HepG2 (cell line): ENCODE measurements around the gene RNF8. TPM values are rescaled to one million over a fixed set of nuclear protein-coding genes. Genes with fewer than 3 reads are reported as not detected.

ENCODE experiments used
- ARID4A ChIP-seq: sonication (generic); formaldehyde crosslinking; IDR thresholded peaks from 2 replicates; pipeline ENCODE4 v1.5.0; 2020; ENCODE audit warnings: mild to moderate bottlenecking, missing genetic modification reagents, borderline replicate concordance
- ASH2L ChIP-seq: fragments of 300-600, 200-600 bp; sonication (generic); IDR thresholded peaks from 2 replicates; pipeline ENCODE4 v1.7.0; 2017; ENCODE audit warnings: low read depth, mild to moderate bottlenecking, moderate library complexity, mixed read lengths, low read length; ENCODE audit not compliant: insufficient read length
- CREM ChIP-seq, 2 experiments: sonication (generic) in 1 of 2; formaldehyde crosslinking in 1 of 2; IDR thresholded peaks; 2 replicates each; pipeline versions ENCODE4 v1.4.0 to v1.6.1; 2016 to 2020; ENCODE audit warnings: antibody characterized with exemption in 1 of 2, mild to moderate bottlenecking in 1 of 2, missing genetic modification reagents in 1 of 2
- HCFC1 ChIP-seq: fragments of 150-350 bp; IDR thresholded peaks from 2 replicates; pipeline ENCODE4 v1.6.1; 2014; ENCODE audit warnings: low read depth, low read length
- KLF6 ChIP-seq: IDR thresholded peaks from 2 replicates; pipeline ENCODE4 v1.8.0; 2016; ENCODE audit warnings: missing biosample characterization, missing genetic modification reagents
- MLX ChIP-seq: IDR thresholded peaks from 2 replicates; pipeline ENCODE4 v1.6.1; 2016
- RBM39 ChIP-seq: fragments of 200-400 bp; formaldehyde crosslinking; IDR thresholded peaks from one replicate; pipeline ENCODE4 v1.6.1; 2018; ENCODE audit warnings: antibody characterized with exemption, mild to moderate bottlenecking, low read depth, low read length; ENCODE audit not compliant: poor library complexity, severe bottlenecking
- REPIN1 ChIP-seq: sonication (generic); formaldehyde crosslinking; IDR thresholded peaks from 2 replicates; pipeline ENCODE4 v1.8.0; 2022; ENCODE audit warnings: missing genetic modification reagents, low read depth, mild to moderate bottlenecking, borderline replicate concordance
- SNAPC2 ChIP-seq: sonication (generic); formaldehyde crosslinking; IDR thresholded peaks from 2 replicates; pipeline ENCODE4 v1.8.1; 2022; ENCODE audit warnings: mild to moderate bottlenecking, missing genetic modification reagents
- TFE3 ChIP-seq: IDR thresholded peaks from 2 replicates; pipeline ENCODE4 v1.6.1; 2016
- UBTF ChIP-seq: sonication (generic); formaldehyde crosslinking; IDR thresholded peaks from 2 replicates; pipeline ENCODE4 v1.4.0; 2020; ENCODE audit warnings: mild to moderate bottlenecking, missing genetic modification reagents
- ZBTB7B ChIP-seq: sonication (generic); formaldehyde crosslinking; IDR thresholded peaks from 2 replicates; pipeline ENCODE4 v1.4.0; 2020; ENCODE audit warnings: missing genetic modification reagents
- ZGPAT ChIP-seq: IDR thresholded peaks from 2 replicates; pipeline ENCODE4 v1.6.1; 2016; ENCODE audit warnings: mild to moderate bottlenecking
- ZNF124 ChIP-seq: sonication (generic); formaldehyde crosslinking; IDR thresholded peaks from 2 replicates; pipeline ENCODE4 v1.4.0; 2020; ENCODE audit warnings: missing genetic modification reagents
- ZNF296 ChIP-seq: sonication (generic); formaldehyde crosslinking; conservative IDR thresholded peaks from 2 replicates; pipeline ENCODE4 v1.5.0; 2020; ENCODE audit warnings: mild to moderate bottlenecking, missing genetic modification reagents
- polyA plus RNA-seq, 8 experiments: library from polyadenylated mRNA; depleted of rRNA in 3 of 8; stranded (reverse) in 7 of 8; unstranded in 1 of 8; fragments of >200 nt; fragmentation: Illumina TruSeq in 4 of 8; extraction: Trizol in 4 of 8; gene quantifications; 2 replicates each; pipeline versions ENCODE4 v1.2.1 to v1.2.3, GENCODE V29; 2011 to 2016; ENCODE audit warnings: low read depth in 4 of 8, missing spikeins in 1 of 8, mixed read lengths in 1 of 8; ENCODE audit not compliant: insufficient read depth in 1 of 8
- total RNA-seq, 5 experiments: library from RNA; depleted of rRNA; stranded (reverse); fragments of >200 nt; fragmentation: Illumina TruSeq; extraction: Trizol; gene quantifications; 2 replicates each; pipeline ENCODE4 v1.2.3, GENCODE V29; 2016; ENCODE audit warnings: low read depth in 1 of 5

RNF8 gene
- total and polyA plus RNA-seq, 2 of the 13 experiments (the other 11 are each of a cell fraction or from before 2014, with no cell fraction given), result 21.8 to 47.6 TPM

GRCh38 chr6:37432916-37433656 is 79.3 kb downstream of the RNF8 start, which contains the start of gene CMTR1 (continued):
- peak; percentile 98 for TF ChIP-seq ZGPAT (CRISPR knock-in tag)
- TF ChIP-seq ARID4A, result peak; percentile 95; the same call in 1 of the 2 replicates
- TF ChIP-seq ZNF296 (CRISPR knock-in tag), result peak; percentile 78; the same call in 1 of the 2 replicates
- peak; percentile 96 for TF ChIP-seq ASH2L
- no peak for TF ChIP-seq MLX
- TF ChIP-seq HCFC1, result peak; percentile 79
- TF ChIP-seq KLF6 (CRISPR knock-in tag), result peak; percentile 73
- peak; percentile 72 for TF ChIP-seq RBM39
- no peak; the same call in 1 of the 2 replicates for TF ChIP-seq TFE3 (CRISPR knock-in tag)
- peak; percentile 50 for TF ChIP-seq ZNF124 (CRISPR knock-in tag)
- peak; percentile 75 for TF ChIP-seq ZBTB7B (CRISPR knock-in tag)
- peak; percentile 93 for TF ChIP-seq REPIN1 (CRISPR knock-in tag)
- TF ChIP-seq SNAPC2 (CRISPR knock-in tag), result 0 out of 2 replicates have a peak, but pooled peaks have one; percentile 47
- peak; percentile 82 for TF ChIP-seq UBTF
- TF ChIP-seq CREM (IDR thresholded peaks at IDR 0.05), result peak; percentile 97
- TF ChIP-seq CREM (CRISPR knock-in tag; IDR thresholded peaks at IDR 0.05), result peak; percentile 97
